DMS153 treated with DMSO at 0.1 percent for 48 hours (cell line): ENCODE measurements around the gene ALDH1A2.
A peak's percentile ranks its signal among the peaks of the same experiment; 100 is the strongest.
"Not testable (repeated sequence)": the region's sequence is repeated elsewhere in the genome, so short reads cannot be mapped to it uniquely, and the experiment has no call there.

Experiments used
- DNase-seq: peaks from one replicate; lab custom pipeline; 2025; ENCODE audit not compliant: unreplicated experiment; lab: John Stamatoyannopoulos, UW

The ALDH1A2 gene

DNA sequence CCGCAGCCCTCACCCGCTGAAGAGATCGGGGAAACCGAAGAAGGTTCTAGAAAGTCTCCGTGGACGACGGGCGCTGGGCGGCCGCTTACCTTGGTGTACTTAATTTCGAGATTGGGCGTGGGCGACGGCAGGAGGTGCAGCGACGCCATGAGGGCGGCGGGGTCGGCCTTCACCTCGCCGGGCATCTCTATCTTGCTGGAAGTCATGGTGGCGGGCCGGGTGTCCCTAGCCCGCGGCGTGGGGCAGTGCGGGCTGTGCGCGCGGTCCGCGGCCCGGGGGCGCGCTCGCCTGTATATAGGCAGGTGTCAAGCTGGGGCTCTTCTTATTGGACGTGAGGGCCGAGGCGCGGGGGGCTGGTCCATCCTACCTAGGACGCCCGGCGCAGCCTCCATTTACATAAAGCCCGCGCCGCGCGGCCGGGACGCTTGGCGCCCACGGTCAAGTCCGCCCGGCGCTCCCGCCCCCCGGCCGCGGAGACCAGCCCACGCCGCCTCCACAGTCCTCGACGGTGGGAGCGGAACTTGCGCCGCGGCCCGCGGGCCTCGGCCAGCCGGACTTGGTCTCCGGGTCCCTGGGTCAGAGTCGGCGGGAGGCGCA lies at the start of gene ALDH1A2:
Gene ALDH1A2, minus strand, starts transcription at position 267 of the 597 bp plus-strand sequence. Its CDS starts 61 bp downstream, at position 206.
- no peak for DNase-seq

DNA sequence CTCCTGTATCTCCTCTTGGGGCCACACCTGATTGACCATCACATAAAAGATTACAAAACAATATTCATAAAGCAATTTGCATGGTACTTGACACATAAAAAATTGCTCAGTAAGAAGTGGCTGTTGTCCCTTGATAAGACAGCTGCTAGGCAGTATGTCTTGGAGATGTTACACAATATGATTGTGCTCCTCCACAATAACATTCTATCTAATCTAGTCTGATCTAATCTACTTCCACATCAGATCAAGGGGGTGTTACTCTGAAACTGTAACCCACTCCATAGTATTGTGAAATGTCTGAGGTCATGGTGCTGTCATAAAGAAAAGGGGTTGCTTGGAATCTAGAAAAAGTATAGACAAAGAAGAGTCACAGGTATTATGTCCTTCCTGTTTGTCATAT lies 49.3 kb upstream of the ALDH1A2 start:
- DNase-seq = no peak

DNA sequence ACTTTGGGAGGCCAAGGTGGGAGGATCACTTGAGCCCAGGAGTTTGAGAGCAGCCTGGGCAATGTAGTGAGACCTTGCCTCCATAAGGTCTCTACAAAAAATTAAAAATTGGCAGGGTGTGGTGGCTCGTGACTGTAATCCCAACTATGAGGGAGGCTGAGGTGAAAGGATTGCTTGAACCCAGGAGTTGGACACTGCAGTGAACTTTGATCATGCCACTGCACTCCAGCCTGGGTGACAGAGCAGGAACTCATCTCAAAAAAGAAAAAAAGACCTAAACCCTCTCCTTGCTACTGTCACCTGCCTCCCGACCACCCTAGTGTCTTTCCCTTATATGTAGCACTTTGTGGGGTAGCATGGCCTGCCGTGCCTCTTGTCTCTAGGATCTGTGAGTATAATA lies 48.9 kb upstream of the ALDH1A2 start:
- no peak for DNase-seq

DNA sequence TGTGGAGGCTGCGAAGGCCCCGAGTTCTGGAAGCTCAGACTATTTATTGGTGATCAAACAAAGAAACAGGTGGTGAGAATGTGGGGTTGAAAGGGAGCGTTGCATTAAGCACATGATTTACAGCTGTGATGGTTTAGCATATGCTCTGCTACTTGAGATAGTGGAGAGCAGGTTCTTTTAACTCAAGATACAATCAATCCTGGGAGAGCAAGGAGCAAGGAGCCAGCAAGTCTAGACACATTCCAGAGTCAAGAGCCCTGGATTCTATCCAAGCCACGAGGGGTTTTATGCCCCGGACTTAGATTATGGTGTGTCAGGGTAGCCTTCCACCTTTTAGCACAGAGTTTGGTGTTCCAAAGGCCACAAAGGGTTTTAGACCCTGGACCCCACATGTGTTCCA lies 47.8 kb upstream of the ALDH1A2 start:
- DNase-seq = not testable (repeated sequence)

DNA sequence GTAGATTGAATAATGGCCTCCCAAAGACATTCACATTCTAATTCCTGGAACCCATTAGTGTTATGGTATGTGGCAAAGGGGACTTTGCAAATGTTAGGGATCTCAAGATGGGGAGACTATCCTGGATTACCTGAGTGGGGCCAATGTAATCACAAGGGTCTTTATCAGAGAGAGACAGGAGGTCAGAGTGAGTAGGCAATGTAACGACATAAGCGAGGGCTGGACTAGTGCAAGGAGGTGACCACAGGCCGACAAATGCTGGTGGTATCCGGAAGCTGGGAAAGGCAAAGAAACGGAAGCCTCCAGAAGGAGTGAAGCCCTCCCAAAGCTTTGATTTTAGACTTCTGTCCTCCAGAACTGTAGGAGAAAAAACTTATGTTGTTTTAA lies 46.2 kb upstream of the ALDH1A2 start:
- no peak for DNase-seq

DNA sequence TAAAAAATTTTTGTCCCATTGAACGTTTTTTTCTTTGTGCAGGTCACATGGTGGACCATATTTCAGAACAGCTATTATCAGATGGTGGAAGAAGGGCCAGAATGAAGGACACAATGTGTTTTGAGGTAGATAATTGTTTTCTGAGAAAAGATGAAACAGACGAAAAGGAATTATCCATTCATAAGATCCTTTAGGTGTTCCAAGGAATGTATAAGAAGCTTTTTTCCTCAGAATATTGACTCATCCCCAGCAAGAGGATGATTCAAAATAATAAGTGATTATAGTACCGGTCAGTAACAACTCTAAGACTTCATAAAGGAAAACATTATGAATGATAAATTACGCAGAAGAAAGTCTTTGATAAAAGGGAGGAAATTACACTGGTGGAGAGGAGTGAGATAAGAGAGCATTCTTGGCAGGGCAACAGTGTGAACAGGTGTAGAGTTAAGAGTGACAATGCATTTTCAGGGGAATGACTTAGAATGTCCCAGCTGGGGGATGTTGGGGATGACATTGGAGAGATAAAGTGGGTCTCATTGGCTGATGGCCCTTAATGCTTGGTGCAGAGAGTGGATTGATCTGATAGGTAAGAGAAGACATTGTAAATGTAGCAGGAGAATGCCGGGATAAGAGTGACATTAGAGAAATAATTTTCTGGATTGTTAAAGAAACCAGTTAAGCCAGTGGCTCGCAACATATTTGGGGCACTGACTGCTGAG lies 45.6 kb upstream of the ALDH1A2 start:
- DNase-seq = no peak

DNA sequence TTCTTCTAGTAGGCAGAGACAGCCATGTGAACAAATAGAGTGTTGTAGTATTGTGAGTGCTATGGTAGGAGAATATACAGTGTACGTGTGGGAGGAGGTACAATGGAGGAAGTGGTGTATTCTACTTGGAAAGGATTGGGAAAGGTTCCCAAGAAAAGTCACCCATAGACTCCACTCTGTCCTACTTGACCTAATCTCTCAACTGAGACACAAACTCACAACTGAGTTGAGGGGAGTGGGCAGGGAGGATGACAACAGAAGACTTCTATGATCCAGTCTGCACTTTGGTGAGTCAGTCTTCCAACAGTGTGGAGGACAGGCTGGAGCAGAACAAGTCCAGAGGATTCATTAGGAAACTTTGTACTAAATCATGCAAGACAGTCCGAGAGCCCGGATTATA lies 43.9 kb upstream of the ALDH1A2 start:
- DNase-seq = no peak

DNA sequence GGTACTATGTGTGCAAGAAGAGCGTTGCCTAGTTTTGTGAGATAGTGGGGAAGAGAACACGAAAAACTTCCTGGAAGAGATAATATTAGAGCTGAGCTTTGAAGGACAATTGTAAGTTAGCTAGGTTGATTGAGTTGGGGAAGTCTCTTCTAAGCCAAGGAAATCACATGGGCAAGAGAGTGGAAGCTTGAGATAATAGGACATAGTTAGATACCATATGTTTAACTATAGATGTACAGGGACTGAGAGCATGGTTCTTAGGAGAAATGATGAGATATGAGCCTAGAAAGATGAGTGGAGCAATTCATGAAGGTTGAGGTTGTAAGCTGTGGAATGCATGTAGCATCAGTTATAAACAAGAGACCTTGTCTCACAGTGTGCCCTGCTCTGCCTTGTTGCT lies 42.6 kb upstream of the ALDH1A2 start:
- DNase-seq = no peak

DNA sequence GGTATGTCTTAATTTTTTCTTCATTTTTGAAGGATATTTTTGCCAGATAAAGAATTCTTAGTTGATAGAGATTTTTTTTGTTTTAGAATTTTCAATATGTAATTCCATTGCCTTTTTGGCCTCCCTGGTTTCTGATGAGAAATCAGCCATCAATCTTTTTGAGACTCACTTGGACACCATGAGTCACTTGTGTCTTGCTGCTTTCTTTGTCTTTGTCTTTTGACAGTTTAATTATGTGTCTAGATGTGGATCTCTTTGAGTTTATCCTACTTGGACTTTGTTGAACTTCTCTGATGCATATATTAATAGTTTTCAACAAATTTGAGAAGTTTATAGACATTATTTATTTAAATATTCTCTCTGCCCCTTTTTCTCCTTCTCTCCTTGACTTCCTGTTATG lies 38.0 kb upstream of the ALDH1A2 start:
- DNase-seq = no peak

DNA sequence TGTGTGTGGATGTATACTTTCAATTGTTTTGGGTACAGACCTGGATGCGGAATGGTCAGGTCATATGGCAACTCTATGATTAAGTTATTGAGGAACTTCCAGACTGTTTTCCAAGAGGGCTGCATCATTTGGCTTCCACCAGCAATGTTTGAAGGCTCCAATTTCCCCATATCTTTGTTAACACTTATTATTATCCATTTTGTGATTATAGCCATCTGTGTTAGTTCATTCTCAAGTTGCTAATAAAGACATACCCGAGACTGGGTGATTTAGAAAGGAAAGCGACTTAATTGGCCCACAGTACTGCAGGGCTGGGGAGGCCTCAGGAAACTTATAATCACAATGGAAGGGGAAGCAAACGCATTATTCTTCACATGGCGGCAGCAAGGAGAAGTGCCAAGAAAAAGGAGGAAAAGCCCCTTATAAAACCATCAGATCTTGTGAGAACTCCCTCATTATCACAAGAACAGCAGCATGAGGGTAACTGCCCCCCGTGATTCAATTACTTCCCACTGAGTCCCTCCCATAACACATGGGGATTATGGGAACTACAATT lies 31.1 kb upstream of the ALDH1A2 start:
- no peak for DNase-seq

DNA sequence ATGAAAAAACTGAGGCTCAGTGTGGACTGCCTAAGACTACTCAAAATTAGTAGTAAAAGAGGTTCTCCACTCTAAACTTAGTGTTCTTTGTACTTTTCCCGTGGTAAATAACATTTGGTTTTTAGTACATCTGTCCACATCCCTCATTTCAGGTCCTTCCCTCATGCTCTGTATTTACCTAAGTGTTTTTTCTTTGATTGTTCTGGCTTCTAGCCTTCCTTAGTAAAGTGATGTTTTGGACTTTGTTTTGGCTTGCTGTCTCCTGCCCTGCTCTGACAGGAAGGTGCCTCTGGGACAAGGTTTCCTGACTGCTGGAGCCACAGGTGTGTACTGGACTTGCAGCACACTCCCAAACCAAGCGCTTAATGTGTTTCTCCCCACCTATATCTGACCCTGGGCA lies 29.9 kb upstream of the ALDH1A2 start:
- DNase-seq = no peak

DNA sequence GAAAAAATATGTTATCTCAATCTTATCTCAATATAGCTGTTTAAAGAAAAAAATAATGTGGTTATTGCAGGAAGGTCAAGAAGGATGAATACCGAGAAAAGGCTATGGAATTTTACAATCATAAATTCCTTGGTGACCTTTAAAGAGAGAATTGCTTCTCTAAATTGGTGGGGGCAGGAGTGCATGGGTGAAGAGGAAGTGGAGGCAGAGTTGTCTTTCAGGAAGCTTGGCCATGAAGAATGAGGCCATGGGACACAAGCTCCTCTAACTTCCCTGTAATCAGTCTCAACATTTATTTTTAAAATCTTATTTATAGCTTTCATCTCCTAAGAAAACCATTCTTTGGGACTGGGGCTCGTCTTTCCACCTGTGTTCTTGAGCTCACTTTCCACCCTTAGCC lies 22.4 kb upstream of the ALDH1A2 start:
- no peak for DNase-seq

DNA sequence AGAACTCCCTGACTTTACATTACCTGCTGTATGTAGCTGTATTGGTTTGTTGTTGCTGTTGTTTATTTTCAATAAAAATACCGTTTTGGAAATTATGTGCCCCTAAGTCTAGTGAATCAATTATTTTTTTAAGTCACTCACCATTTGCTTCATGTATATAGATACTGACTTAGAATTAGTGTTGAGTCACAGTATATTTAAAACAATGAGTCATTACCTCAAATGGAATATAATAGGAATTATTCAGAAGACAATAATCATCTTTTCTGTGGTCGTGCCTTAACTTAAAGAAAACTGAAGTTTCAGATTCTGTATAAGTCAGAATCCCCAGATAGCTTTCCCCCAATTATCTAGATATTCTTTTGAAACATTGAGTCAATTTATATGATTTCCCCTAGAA lies 21.0 kb upstream of the ALDH1A2 start:
- no peak for DNase-seq

DNA sequence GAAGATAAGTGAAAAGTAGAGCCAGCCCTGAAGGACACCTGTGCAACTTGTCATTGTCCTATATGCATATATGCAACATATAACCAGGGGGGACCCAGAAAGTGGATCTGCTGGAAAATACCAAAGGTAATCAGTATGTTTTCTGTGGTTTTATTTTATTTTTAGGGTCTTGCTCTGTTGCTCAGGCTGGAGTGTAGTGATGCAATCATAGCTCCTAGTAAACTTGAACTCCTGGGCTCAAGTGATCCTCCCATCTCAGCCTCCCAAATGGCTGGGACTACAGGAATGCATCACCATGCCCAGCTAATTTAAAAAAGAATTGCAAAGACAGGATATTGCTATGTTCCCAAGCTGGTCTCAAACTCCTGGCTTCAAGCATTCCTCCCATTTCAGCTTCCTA lies 18.0 kb upstream of the ALDH1A2 start:
- DNase-seq = no peak

DNA sequence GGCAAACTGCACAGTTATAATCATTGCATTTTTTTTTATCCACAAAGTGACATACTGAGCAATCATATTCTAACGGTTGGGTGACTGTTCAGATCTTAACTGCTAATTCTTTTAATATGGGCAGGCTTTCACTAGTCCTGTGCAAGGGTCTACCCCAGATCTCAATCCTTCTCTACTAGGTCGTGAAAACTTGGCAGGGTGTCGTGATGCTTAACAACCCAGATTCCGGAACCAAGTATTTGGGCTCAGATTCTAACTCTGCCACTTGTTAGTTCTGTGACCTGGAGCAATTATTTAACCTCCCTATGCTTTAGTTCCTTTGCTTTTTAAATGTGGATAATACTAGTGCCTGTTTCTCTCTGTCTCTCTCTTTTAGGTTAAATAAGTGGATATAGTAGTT lies 16.4 kb upstream of the ALDH1A2 start:
- no peak for DNase-seq

DNA sequence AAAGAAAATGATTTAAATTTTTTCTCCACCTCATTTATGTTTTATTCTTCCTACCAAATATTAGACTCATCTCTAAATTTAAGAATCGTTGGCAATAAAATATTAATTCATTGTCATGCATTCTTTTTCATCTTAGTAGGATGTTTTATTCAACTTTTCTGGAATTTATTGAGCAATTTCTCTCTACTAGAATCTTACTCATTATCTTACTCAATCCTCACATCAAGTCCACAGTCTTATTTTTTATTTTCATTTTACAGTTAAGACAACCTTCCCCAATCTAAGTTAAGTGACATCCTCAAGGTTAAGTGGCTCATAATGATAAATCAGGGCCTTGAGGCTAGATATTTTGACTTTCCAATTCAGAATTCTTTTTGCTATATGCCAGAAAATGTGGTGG lies 15.9 kb upstream of the ALDH1A2 start:
- no peak for DNase-seq

DNA sequence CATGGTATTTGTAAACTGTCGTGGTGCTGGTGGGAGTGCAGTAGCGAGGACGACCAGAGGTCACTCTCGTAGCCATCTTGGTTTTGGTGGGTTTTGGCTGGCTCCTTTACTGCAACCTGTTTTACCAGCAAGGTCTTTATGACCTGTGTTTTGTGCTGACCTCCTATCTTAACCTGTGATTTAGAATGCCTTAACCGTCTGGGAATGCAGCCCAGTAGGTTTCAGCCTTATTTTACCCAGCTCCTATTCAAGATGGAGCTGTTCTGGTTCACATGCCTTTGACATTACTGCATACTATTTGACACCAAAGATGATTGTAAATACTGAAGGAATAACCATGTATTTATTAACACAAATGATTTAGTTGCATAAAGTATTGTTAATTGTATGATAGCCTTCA lies 15.4 kb upstream of the ALDH1A2 start:
- not testable (repeated sequence) for DNase-seq

DNA sequence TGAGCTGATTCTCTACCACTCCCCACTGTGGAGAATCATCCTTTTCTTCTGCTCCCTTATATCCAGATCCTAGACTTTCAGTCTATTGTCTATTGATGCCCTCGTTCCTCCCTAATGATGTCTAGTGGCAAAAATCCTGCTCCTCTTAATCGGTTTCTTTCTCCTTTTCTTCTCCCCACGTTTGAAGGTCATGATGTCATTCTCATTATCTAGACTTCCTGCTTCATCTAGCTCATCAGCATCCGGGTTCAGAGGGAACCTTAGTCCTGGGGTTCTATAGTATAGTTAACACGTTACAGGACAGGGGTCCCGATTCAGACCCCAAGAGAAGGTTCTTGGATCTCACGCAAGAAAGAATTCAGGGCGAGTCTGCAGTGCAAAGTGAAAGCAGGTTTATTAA lies 14.9 kb upstream of the ALDH1A2 start:
- no peak for DNase-seq

DNA sequence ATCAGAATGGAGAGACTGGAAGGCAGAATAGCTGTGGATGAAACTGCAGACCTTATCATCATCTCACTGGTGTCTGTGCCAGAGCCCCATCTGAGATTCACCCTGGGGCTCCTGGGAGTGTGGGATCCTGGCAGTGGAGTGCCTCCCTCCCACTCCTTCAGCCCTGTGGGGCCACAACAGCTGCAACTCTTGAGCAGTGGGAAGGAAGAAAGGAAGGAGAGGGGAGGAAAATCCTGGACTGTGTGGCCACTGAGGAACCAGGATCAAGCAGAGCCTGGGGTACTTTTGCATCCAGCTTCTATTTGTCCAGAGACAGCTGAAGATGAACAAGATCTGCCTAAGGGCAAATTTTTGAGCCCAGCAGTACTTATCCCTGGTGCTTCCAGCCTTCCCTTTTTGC lies 13.1 kb upstream of the ALDH1A2 start:
- no peak for DNase-seq

DNA sequence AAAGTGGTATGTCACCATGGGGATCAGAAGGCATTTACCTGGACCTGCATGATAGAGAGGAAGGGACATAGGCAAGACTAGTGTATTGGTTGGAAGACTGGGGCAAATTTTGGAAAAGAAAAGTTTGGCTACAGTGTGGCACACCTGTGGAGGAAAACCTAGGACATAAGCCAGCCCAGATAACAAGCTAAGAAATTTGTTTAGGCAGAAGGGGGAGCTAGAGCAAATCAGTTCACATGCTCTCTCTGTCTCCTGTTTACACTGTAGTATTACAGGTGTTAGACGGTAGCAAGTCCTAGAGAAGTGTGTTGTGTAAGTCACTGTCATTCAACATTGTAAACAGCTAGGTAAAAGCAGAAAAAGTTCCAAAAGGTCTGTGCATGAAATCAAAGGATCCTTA lies 11.9 kb upstream of the ALDH1A2 start:
- no peak for DNase-seq

DNA sequence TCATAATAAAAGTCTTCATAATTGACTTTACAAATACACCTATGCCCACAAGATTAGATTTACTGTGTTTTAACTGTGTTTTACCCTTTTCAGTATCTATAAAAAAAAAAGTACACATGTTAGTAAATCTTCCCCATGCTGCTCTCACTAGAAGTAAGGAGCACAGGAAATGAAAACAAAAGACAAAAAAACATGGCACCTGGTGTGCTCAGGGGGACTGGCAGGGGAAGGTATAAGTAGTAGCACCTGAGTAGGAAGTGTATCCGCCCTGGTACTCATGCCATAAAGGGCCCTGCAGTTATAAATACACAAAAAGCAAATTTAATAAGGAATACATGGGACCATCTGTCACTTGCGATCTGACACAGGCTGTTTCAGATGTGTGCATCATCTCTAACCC lies 8.9 kb upstream of the ALDH1A2 start:
- no peak for DNase-seq

DNA sequence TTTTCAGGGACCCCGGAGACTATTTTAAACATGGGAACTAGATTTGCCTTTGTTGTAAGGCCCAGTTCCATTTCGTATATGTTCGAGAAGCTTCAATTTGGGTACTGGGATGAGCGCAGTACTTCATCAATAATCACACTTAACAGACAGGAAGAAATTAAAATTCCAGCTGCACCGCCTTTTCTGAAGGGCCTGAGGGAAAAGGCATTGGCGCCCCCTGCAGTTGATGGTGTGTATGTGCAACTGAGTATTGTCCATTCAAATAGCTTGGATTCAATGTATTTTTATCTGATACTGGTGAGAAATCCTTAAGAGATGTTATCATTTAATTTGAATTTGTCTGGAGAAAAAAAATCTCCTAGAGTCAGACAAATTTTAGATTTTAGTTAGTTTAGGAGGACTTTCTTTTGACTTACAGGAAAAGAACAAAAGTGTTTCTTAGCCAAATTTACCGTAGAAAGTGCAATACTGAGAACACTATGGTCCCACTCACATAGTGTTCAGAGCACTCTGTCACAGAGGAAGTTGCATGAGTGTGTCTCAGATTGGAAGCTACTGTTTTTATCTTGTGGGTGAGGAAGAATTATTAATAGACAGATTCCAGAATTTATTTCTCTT lies 5.4 kb upstream of the ALDH1A2 start:
- DNase-seq = peak; percentile 3
